Effector CD8-positive, alpha-beta T cell (primary cell): ENCODE measurements around the gene ADCY7.

Experiments used
- DNase-seq: peaks from one replicate; lab custom pipeline; 2025; lab: John Stamatoyannopoulos, UW

Gene ADCY7

DNA sequence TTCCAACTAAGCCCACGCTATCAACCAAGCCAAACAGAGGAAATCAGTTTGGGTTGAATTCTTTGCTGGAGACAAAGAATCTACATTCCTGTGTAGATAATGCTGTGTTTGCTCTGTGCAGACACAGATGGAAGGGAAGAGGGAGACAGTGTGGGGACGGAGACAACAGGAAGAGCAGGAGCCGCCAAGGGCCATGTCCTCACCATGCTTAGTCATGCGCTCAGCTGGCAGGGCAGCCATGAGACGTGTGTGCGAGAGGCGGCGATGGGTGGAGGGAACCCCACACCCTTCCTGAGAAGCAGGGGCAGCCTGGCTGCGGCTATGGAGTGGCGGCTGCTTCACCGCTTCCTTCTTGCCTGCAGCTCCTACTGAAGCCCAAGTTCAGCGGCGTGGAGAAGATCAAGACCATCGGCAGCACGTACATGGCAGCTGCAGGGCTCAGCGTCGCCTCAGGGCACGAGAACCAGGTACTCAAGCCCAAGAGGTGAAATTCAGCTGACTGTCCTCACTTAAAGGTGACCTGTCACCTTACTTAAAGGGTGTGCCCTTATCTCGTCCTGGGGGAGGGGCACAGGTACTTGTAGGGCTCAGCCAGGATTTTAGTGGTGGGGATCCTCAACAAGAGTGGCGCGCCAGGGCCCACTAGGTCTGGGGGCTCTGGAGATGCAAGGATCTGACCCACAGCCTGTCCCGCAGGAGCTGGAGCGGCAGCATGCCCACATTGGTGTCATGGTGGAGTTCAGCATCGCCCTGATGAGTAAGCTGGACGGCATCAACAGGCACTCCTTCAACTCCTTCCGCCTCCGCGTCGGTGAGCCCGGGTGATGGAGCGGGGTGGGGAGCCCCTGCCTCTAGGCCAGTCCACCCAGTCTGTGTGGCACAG lies 47.5 kb downstream of the ADCY7 start:
- no peak for DNase-seq

DNA sequence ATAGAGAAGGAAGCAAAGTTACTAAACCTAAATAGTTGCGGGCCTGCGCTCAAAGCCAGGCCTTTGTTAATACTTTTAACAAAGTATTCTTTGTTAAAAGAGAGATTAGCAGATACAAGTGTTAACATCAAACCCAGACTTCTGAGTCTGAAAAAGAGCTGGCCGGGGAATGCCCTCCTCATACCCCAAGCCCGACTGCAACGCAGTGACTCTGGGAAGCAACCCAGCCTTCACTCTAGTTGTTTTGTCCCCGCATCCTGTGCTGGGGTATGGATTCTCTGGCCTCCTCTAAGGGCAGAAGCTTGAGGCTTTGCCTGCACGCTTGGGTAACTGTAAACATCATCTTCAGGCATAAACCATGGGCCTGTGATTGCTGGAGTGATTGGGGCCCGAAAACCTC lies 48.3 kb downstream of the ADCY7 start:
- DNase-seq = no peak

DNA sequence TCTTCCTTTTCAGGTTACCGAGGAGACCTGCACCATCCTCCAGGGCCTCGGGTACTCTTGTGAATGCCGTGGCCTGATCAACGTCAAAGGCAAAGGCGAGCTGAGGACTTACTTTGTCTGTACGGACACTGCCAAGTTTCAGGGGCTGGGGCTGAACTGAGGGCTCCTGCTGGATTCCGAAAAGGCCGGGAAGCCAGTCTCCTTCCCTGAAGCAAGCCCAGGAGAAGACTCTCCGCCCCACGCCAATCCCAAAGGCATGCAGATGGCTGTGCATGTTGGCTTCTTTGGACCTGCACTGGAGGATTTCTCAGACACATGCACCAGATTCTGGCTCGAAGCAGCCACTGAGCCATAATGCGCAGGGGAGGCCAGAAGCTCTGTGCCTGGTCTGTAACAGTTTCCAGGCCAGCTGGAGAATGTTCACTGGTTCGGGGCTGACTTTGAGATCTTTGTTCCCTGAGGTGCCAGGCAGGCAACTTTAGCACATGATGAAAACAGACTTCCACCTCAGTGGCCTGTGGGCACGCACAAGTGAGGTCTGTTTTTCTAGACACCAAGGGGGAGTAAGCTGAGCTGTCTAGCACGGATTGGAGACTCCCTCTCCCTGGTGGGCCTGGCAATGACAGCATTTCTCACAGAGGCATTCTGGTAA lies 49.1 kb downstream of the ADCY7 start:
- DNase-seq = no peak

- no peak for DNase-seq
These were observed 49.9 kb downstream of the ADCY7 start for GRCh38 chr16:50316102-50316847.

DNA sequence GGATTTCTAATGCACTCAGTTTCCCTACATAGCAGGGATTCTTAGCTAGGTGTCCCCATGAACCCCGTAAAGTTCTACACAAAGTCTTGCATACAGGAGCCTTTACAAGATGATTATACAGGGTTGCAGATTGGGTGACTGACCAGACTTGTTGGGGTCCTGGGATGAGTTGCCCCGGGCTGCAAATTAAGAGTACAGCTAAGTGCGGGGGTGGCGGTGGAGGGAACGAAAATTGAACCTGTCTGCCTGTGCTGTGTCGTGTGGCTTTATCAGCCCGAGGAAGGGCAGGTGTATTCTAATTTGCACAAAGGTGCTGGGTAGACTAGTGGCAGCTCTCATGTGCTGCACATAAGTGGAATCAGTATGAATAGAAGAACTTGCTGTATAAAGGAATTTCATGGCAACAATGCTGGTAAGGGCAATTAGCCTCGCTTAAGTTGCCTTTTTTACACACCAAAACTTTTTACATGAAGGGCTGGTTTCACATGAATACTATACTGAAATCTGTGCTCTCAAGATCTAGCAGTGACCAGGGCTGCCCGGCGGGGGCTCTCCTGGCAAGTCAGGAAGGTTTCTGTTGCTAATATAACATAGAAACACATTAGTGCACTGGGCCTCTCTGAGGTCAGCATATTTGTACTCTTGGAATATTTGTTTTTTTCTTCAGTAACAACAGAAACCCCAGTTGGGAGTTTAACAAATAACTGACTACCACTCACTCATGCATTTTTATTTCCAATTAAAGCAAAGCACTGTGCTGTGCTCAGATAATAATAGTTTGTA lies 50.7 kb downstream of the ADCY7 start:
- no peak for DNase-seq

DNA sequence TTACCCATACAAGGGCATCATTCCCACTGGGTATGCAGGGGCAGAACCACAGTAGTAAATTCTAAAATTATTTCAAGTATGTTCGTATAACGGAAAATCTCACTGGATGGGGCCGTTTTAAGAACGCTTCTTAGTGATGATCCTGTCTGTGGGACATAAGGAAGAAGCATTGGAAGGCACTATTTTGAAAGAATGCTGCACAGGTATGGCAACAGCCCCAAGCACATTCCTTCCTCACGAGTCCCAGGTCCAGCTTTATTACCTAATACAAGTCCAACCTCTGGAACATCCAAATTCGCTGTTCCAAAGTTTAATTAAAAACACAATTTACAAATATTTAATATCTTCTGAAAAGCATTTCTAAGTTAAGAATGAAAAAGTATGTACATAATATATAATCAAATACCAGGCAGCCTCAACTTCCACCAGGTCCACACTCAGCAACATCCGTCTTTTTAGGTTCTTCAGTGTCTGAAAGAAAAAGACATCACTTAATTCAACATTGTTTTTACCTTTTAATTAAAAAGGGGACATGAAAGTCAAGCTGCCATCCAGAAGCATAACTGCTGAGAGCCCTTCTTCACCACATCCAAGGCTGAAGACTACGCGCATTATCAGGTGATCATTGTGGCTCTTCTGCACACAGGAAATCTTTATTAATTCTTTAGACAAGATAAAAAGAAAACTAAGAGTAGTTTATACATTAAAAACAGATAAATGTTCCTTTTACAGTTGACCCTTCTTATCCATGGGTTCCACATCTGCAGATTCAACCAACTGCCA lies 52.6 kb downstream of the ADCY7 start:
- no peak for DNase-seq

DNA sequence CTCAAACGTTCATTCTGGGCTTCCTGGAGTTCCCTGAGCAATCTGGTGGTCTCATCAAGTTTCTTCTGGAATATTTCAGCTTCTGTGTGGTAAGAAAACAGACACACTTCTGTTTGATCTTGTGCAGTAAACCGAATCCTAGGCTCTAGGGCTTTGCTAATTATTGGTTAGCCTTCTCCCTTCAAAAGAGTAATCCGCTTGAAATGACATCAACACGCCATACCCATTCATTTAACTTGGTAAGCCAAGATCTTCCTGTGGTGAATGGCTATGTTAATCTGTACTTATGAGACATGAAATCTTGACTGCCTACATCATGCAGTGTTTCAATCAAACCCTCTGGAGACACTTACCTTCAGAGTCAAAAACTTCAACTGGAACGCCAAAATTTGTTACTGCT lies 54.0 kb downstream of the ADCY7 start:
- no peak for DNase-seq

DNA sequence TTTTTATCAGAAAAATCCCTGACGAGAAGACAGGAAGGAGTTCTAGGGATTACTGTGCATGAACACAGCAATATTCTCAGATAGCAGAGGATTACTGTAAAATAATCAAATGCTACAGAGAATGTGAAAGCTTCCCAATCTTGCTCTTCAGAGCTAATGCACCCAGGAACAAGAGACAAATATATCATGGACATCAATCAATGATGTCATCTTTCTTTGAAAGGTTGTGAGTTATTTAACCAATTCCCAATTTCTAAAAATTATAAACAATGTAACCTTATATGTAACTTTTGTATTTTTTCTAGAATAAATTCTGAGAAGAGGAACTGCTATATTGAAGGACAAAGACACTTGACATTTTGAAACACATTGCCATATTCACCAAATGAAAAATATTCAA lies 56.0 kb downstream of the ADCY7 start:
- no peak for DNase-seq

DNA sequence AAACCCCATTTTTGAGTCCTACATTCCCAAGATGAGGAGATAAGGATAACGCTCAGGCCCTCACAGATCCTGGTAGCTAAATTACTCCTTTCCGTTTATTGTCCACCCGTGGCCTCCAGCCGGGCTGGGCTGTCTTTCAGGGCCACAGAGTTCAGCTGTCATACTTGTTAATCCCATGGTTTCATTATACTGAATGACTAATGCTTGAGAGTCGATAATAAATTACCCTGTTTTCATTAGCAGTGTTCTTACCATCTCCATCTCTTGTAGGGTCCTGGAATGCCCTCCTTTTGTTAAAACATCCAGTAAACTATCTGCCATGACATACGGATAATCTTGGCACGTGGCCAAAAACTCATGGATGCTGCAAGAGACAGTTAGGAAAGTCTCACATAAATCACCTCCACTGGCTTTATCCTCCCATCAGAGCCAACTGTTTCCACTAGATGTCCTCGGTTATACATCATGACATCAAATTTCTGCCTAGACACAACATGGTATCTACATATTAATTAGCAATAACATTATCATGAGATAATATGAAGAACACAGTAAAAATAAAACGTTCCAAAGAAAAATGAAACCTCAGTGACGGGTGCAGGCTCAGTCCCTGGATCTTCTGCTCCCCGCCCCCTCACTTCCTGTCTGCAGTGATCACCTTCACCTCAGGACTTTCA lies 57.1 kb downstream of the ADCY7 start:
- DNase-seq = no peak

DNA sequence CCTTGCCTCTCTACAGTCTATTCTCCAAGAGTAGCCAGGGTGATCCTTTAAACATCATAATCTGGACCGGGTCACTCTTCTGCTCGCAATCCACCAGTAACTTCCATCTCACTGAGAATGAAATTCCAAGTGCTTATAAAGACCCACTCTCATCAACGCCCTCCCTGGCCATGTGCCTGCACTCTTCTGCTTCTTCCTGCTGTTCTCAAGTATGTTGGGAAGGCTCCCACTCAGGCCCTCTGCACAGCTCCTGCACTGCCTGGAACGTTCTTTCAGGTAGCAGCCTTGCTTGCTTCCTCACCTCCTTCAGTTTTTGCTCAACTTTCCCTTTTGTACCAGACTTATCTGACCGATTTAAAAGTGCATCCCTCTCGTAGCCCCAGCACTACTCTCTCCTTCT lies 58.0 kb downstream of the ADCY7 start:
- no peak for DNase-seq

DNA sequence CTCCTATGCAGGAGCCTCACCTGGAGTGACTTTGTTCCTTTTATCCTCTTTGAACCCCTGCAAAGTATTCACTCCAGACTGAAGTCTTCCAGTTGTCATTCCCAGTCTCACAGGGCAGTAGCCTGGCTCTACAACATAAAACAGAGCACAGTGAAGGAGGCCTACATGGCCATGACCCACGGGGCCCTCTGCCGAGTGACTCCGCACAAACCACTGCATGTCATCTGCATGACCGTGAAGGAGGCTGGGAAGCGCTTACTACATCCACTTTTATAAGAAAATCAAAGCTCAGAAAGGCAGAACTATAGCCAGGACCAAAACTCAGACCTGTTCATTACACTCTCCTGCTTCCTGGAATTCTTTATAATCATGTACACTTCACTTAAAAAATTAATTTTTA lies 59.9 kb downstream of the ADCY7 start:
- DNase-seq = no peak

DNA sequence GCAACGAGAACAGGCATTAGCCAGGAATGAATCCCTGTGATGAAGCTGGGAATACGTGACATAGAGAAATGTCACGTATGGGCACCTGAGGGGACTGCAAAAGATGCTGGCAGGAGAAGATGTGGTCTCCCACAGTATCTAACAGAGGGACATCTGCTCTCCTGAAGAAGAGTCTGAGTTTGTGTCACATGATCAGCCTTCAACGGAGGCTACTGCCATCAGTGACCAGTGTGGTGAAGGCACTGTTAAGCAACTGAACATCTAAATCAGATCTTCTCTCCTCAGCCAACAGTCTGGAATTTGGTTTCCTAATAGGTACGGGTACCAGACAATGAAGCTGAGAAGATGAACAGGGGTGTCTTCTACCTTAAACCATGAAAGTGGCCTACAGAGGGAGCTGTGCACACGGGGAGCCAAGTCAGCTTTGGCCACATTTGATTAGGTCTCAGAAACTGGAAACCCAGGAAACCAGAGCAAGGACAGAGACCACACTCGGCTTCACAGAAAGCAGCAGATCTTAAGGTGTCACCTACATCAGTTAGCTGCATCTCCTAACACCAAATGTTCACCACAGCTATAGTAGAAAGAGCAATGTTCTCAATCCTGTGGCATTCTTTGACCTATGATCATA lies 60.6 kb downstream of the ADCY7 start:
- peak; percentile 49 for DNase-seq

DNA sequence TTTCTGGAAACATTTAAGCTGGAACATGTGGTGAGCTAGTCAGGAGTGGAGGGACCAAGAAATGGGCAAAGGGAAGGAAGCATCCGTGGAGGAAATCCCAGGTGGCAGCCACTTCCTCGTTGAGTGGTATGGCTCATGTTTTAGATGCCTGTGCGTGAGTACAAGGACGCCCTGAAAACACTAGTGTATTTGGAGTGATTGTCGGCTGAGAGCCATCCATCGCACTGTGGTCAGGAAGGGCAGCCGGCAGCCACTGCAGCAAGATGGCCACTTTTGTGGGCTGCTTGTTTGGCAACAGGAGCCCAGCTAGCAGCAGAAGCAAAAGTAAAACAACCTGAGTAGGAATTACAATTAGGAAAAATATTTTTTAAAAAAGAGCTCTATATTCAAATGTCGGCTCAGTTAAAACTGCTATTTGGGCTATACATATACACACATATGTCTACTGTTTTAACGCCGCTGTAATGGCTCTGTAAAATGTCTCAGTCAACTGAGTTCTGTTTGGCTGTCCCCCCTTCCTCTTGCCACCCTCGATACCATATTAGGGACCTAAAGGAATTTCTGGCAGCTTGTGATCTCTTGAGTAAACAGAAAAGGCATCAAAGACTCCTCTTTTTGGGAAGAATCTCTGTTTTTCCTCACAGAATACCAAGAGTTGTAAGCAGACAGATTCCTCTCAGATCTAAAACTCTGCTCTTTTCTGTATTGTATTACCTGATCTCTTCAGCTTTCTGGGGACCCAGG lies 63.3 kb downstream of the ADCY7 start:
- no peak for DNase-seq

DNA sequence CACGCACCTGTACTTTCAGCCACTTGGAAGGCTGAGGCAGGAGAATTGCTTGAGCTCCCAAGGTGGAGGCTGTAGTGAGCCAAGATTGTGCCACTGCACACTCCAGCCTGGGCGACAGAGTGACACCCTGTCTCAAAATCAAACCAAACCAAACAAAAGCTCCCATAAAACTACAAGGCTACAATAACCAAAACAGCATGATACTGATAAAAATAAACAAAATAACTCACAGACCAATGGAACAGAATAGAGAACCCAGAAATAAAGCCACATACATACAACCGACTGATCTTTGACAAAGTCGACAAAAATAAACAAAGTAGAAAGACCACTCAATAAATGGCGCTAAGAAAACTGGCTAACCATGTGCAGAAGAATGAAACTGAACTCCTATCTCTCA lies 65.2 kb downstream of the ADCY7 start:
- DNase-seq = no peak

DNA sequence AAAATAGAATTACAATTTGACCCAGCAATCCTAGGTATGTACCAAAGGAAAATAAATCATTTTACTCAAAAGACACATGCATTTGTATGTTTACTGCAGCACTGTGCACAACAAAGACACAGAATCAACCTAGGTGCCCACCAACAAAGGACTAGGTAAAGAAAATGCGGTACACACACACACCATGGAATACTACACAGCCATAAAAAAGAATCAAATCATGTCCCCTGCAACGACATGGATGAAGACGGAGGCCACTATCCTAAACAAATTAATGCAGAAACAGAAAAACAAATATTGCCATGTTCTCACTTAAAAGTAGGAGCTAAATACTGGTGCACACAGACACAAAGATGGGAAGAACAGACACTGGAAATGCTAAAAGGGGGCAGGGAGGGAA lies 66.2 kb downstream of the ADCY7 start:
- DNase-seq = no peak

DNA sequence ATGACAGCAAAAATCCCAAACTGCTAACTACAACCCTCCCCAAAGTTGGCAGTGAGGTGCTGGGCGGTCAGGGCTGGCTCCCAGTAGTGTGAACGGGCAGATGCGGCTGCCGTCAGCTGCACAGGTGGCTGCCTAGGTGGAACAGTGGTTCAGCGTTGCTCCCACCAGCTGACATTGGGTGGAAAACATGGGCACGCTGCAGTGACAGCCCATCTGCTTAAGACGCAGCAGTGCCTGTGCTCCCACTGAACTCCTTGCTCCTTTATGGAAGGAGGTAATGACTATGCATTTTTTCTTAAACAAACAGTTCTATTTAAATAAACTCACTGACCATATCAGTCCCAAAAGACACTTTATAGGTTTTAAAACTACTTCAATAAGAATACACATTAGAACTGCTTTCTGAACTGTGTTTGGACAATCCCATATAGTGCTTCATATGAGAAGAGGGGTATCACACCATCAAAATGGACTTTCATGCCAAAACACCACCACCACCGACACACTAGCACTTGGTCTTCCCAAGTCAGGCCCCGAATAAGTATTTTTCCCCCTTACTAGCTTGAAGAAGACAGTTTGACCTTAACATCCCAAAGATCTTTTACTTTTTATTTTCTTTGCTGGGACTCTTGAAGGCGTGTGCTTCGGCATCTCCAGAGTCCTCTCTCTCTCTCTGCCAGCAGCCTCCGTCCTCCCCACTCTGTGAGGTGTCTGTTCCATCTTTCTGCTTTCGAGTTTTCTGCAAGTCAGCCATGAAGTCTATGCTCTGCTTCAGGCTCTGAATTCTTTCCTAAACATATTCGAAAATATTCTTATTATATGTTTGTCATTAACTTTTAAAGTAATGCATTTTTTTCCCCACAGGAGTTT lies 68.0 kb downstream of the ADCY7 start:
- no peak for DNase-seq

DNA sequence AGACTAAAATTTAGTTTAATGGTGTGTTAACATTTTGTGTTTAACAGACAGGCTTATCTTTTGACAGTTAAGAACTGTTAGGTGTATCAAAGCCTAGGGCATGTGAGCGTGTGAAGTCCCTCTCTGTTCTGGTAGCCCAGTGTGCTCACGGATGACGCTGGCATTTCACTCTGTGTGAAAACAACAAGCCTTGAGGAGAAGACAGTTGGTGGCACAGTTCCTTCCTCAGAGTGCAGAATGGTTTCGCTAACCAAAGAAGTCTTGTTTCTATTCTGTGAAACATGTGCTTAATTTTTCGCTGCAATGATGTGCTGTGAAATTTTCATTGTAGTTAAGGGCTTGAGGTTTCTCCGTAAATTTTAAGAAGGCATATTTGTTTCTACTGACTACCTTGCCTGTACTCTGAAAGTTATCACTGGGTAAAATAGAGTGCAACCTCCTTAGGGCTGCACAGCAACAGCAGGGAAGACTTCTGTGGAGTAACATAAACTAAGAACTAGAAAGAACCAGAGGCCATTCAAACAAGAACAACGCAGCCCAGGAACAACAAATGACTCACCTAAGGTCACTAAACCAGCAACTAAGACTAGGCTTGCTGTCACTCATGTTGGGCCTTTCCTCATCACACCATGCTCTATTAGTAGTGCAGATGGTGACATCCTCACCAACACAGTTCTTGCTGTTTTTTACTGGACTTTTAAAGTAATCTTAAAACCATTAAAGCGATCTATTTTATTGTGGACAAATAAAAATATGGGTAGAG lies 69.0 kb downstream of the ADCY7 start:
- peak; percentile 43 for DNase-seq

DNA sequence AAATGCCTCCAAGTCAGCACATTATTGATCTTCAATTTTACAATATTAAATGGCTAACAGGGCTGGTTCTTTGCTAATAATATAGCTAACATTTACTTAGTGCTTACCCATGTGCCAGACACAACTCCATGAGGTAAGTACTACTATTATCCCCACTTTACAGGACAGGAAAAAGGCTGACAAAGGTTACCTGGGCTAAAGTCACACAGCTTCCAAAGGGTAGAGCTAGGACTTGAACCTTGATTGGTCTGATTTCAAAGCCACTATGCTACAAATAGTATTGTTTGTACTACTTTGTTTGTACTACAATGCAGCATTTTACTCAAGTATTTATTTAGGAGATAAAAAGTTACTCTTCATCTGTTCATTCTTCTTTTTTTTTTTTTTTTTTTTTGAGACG lies 70.5 kb downstream of the ADCY7 start:
- no peak for DNase-seq
